LoVo (cell line): ENCODE data around the gene KRTAP5-3.
"Not testable (repeated sequence)": the region's sequence is repeated elsewhere in the genome, so short reads cannot be mapped to it uniquely, and the experiment has no call there.

ENCODE experiments used
- DNase-seq: peaks from one replicate; pipeline ENCODE4 v3.0.0-alpha.2; 2016; ENCODE audit warnings: low spot score

The KRTAP5-3 gene

GRCh38 chr11:1608363-1608762, at the start of gene KRTAP5-3:
KRTAP5-3 (minus strand) TSS chr11:1608463; CDS start chr11:1608385, 78 bp downstream.
- DNase-seq = no peak

GRCh38 chr11:1656670-1657069, 48.4 kb upstream of the KRTAP5-3 start:
- no peak for DNase-seq

- DNase-seq = no peak
Measured at GRCh38 chr11:1656061-1656441, 47.8 kb upstream of the KRTAP5-3 start.

- no peak for DNase-seq
Measured at GRCh38 chr11:1655168-1656060, 47.2 kb upstream of the KRTAP5-3 start.

- DNase-seq = no peak
Measured at GRCh38 chr11:1654388-1655167, 46.3 kb upstream of the KRTAP5-3 start.

GRCh38 chr11:1653541-1654387, 45.5 kb upstream of the KRTAP5-3 start:
- no peak for DNase-seq

- peak; percentile 63 for DNase-seq
Measured at GRCh38 chr11:1652771-1653540, 44.7 kb upstream of the KRTAP5-3 start.

- DNase-seq = no peak
Measured at GRCh38 chr11:1652442-1652770, 44.1 kb upstream of the KRTAP5-3 start.

GRCh38 chr11:1652026-1652425, 43.8 kb upstream of the KRTAP5-3 start:
- no peak for DNase-seq

GRCh38 chr11:1651411-1651980, 43.2 kb upstream of the KRTAP5-3 start:
- no peak for DNase-seq

GRCh38 chr11:1650918-1651262, 42.6 kb upstream of the KRTAP5-3 start:
- DNase-seq = no peak

- no peak for DNase-seq
Measured at GRCh38 chr11:1650034-1650917, 42.0 kb upstream of the KRTAP5-3 start.

GRCh38 chr11:1648653-1649420, 40.6 kb upstream of the KRTAP5-3 start:
- DNase-seq = no peak

- no peak for DNase-seq
Measured at GRCh38 chr11:1647901-1648652, 39.8 kb upstream of the KRTAP5-3 start.

- not testable (repeated sequence) for DNase-seq
Measured at GRCh38 chr11:1646540-1646939, 38.3 kb upstream of the KRTAP5-3 start.

GRCh38 chr11:1645357-1645821, 37.1 kb upstream of the KRTAP5-3 start:
- DNase-seq = no peak

GRCh38 chr11:1644601-1645356, 36.5 kb upstream of the KRTAP5-3 start:
- no peak for DNase-seq

- no peak for DNase-seq
Measured at GRCh38 chr11:1643146-1643690, 35.0 kb upstream of the KRTAP5-3 start.
